Smooth muscle cell (in vitro differentiated cells): ENCODE data around the gene KCTD3. TPM values are rescaled to one million over a fixed set of nuclear protein-coding genes. Genes with fewer than 3 reads are reported as not detected.
A peak's percentile ranks its signal among the peaks of the same experiment; 100 is the strongest.

Source experiments
- DNase-seq: peaks from one replicate; lab custom pipeline; 2025; ENCODE audit not compliant: unreplicated experiment; lab: John Stamatoyannopoulos, UW
- H2AFZ ChIP-seq: fragments of 200-600 bp; sonication (generic); 2 replicates; pipeline ENCODE4 v1.6.0; 2016; ENCODE audit warnings: antibody characterized with exemption, low read depth, mild to moderate bottlenecking
- H3F3A ChIP-seq: fragments of 200-600 bp; sonication (generic); 2 replicates; pipeline ENCODE4 v1.6.0; 2017; ENCODE audit warnings: antibody characterized with exemption, low read depth
- H3K27ac ChIP-seq: fragments of 200-600 bp; sonication (generic); 2 replicates; pipeline ENCODE4 v1.5.1; 2016; ENCODE audit warnings: low read depth, mild to moderate bottlenecking
- H3K27me3 ChIP-seq: fragments of 200-600 bp; sonication (generic); 2 replicates; pipeline ENCODE4 v1.6.1; 2016; ENCODE audit warnings: low read depth, mild to moderate bottlenecking
- H3K36me3 ChIP-seq: fragments of 200-600 bp; sonication (generic); 2 replicates; pipeline ENCODE4 v1.5.1; 2016; ENCODE audit warnings: low read depth
- H3K4me1 ChIP-seq: fragments of 200-600 bp; sonication (generic); 2 replicates; pipeline ENCODE4 v1.5.1; 2016; ENCODE audit warnings: low read depth
- H3K4me2 ChIP-seq: fragments of 200-600 bp; sonication (generic); 2 replicates; pipeline ENCODE4 v1.6.0; 2016; ENCODE audit warnings: mild to moderate bottlenecking
- H3K4me3 ChIP-seq: fragments of 200-600 bp; sonication (generic); 2 replicates; pipeline ENCODE4 v1.5.1; 2016; ENCODE audit warnings: mild to moderate bottlenecking
- H3K79me2 ChIP-seq: fragments of 200-600 bp; sonication (generic); 2 replicates; pipeline ENCODE4 v1.6.0; 2016; ENCODE audit warnings: low read depth, mild to moderate bottlenecking
- H3K9ac ChIP-seq: fragments of 200-600 bp; sonication (generic); 2 replicates; pipeline ENCODE4 v1.6.0; 2016; ENCODE audit warnings: low read depth
- H3K9me3 ChIP-seq: fragments of 200-600 bp; sonication (generic); replicated peaks from 2 replicates; pipeline ENCODE4 v1.5.1; 2016; ENCODE audit warnings: low read depth
- H4K20me1 ChIP-seq: fragments of 200-600 bp; sonication (generic); 2 replicates; pipeline ENCODE4 v1.6.0; 2016; ENCODE audit warnings: low read depth
- CTCF ChIP-seq: fragments of 200-600 bp; sonication (generic); IDR thresholded peaks from 2 replicates; pipeline ENCODE4 v1.5.1; 2017; ENCODE audit warnings: borderline replicate concordance, mild to moderate bottlenecking, antibody characterized with exemption; ENCODE audit not compliant: insufficient read depth, poor library complexity, severe bottlenecking
- WGBS: methylation state at CpG from one replicate; pipeline ENCODE4 v1.1.7; 2016; ENCODE audit warnings: low lambda C conversion rate; 5-methylcytosine and 5-hydroxymethylcytosine counted together
- polyA plus RNA-seq: library from polyadenylated mRNA; unstranded; fragments of >200 nt; fragmentation: Nextera tagmentation; extraction: Ambion mirVana; gene quantifications from 2 replicates; pipeline ENCODE4 v1.2.1, GENCODE V29; 2016
- total RNA-seq: library from RNA; depleted of rRNA; stranded (reverse); fragments of >200 nt; gene quantifications from 2 replicates; pipeline ENCODE4 v1.2.3, GENCODE V29; 2014

Gene KCTD3
- total and polyA plus RNA-seq, 2 experiments from 2014 or later: 15.7 to 33.3 TPM

GRCh38 chr1:215660259-215660658 lies 93.2 kb downstream of the KCTD3 start:
- H3K4me1 ChIP-seq: no peaks in the 10 kb centered on the region
- H3K27me3 ChIP-seq: no peaks in the 10 kb centered on the region
- no peaks in the 10 kb centered on the region for H3K36me3 ChIP-seq
- no peaks in the 10 kb centered on the region for H3K9me3 ChIP-seq
- no peaks in the 10 kb centered on the region for H3F3A ChIP-seq
- no peak overlapping the region for H3K4me2 ChIP-seq
- no peak overlapping the region for H2AFZ ChIP-seq
- no peak for TF ChIP-seq CTCF
- H3K9ac ChIP-seq: no peak overlapping the region
- H3K4me3 ChIP-seq: no peak overlapping the region
- no peaks in the 10 kb centered on the region for H4K20me1 ChIP-seq
- DNase-seq: no peak
- H3K27ac ChIP-seq: no peak overlapping the region
- no peaks in the 10 kb centered on the region for H3K79me2 ChIP-seq

GRCh38 chr1:215661033-215661432 lies 93.9 kb downstream of the KCTD3 start:
- no peak for TF ChIP-seq CTCF
- Histone ChIP-seq H3K9ac (no peak overlapping the region), H3K79me2 (no peaks in the 10 kb centered on the region), H4K20me1 (no peaks in the 10 kb centered on the region), H3K36me3 (no peaks in the 10 kb centered on the region), H3K27me3 (no peaks in the 10 kb centered on the region), H3K27ac (no peak overlapping the region), H3K4me3 (no peak overlapping the region), H3K9me3 (no peaks in the 10 kb centered on the region), H3K4me1 (no peaks in the 10 kb centered on the region), H3F3A (no peaks in the 10 kb centered on the region), H2AFZ (no peak overlapping the region), H3K4me2 (no peak overlapping the region)
- 83% methylated on average over 1 of the region's 1 CpG for WGBS
- DNase-seq: no peak

GRCh38 chr1:215665215-215665614 lies 98.1 kb downstream of the KCTD3 start:
- TF ChIP-seq CTCF: no peak
- Histone ChIP-seq H3K36me3 (no peaks in the 10 kb centered on the region), H3K27me3 (no peaks in the 10 kb centered on the region), H3F3A (no peaks in the 10 kb centered on the region), H4K20me1 (no peaks in the 10 kb centered on the region), H3K9me3 (no peaks in the 10 kb centered on the region), H3K9ac (no peak overlapping the region), H2AFZ (no peak overlapping the region), H3K79me2 (no peaks in the 10 kb centered on the region), H3K27ac (peak overlapping the region; percentile 28), H3K4me2 (peak overlapping the region; percentile 58), H3K4me1 (no peaks in the 10 kb centered on the region), H3K4me3 (no peak overlapping the region)
- 19% methylated on average over 4 of the region's 4 CpGs for WGBS
- DNase-seq: no peak

GRCh38 chr1:215667761-215668160 lies 100.7 kb downstream of the KCTD3 start:
- 83% methylated on average over 2 of the region's 2 CpGs for WGBS
- H3K9ac ChIP-seq: no peak overlapping the region
- no peak for DNase-seq

More at GRCh38 chr1:215667761-215668160, 100.7 kb downstream of the KCTD3 start:
- Histone ChIP-seq H3K27ac (no peak overlapping the region), H2AFZ (no peak overlapping the region), H3K4me2 (no peak overlapping the region), H3K27me3 (no peaks in the 10 kb centered on the region), H3K79me2 (no peaks in the 10 kb centered on the region), H3K9me3 (no peaks in the 10 kb centered on the region), H3F3A (no peaks in the 10 kb centered on the region), H3K36me3 (no peaks in the 10 kb centered on the region), H3K4me1 (no peaks in the 10 kb centered on the region), H3K4me3 (no peak overlapping the region), H4K20me1 (no peaks in the 10 kb centered on the region)
- TF ChIP-seq CTCF: no peak
